ENCODE results near the gene TIGD1.
A peak's percentile ranks its signal among the peaks of the same experiment; 100 is the strongest.

TIGD1 gene

DNA sequence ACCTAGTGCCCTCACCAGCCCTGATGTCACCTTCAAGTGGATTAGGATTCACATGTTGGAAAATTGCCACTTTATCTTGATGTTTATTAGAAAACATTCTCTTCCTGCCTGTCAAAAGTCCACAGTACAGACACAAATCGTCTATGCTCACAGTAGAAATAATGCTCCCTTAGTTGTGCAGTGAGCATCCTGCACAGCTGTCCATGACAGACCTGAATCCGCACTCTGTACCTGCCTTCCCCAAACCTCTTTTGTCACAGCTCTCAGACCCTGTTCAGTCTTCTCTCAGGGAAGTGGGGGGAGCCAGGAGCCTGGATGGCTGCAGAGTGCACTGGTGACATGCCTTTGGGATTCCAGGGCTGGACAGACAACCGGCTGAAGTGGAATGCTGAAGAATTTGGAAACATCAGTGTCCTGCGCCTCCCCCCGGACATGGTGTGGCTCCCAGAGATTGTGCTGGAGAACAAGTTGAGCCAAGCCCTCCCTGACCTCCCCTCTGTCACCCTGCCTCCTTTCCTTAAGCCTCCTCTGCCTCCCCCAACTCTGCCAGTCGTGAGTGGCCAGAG, 22.4 kb downstream of the TIGD1 start:
- no peaks in the 10 kb centered on the region for H3K36me3 ChIP-seq (ENCODE audit: insufficient read depth, low read length)
- H3K9me3 ChIP-seq (ENCODE audit: insufficient read depth, low read depth, low read length), result no peaks in the 10 kb centered on the region
- 84% methylated on average over 6 of the region's 6 CpGs for WGBS
- peaks cover 27% of the 10 kb centered on the region for H3K27me3 ChIP-seq (ENCODE audit: insufficient read depth, low read length)
- H3K4me3 ChIP-seq (ENCODE audit: low read length), result no peak overlapping the region
- peaks cover 3% of the 10 kb centered on the region for H3K4me1 ChIP-seq (ENCODE audit: insufficient read depth, low read length)
- H3K27ac ChIP-seq (ENCODE audit: low read depth, low read length), result no peak overlapping the region
- H3K9ac ChIP-seq (ENCODE audit: low read depth, low read length), result no peak overlapping the region

DNA sequence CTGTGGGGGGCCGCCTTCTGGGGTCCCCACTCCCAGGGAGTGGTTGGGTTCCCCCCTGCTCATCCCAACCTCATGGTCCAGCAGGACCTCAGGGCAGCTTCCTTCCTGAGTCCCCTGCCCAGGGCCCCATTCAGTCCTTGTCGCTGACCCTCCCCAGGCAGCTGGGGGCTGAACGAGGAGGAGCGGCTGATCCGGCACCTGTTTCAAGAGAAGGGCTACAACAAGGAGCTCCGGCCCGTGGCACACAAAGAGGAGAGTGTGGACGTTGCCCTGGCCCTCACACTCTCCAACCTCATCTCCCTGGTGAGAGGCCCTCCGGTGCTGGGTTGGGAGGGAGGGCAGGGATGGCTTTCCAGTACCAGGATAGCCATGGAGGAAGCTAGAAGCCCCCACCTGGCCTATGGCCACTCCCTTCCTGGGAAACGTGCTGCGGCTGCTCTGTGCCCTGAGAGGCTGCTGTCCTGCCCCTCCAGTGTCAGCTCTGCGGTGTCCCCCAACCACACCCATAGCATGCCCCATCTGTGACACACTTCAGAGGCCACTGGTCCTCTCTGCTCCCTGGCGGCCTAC, 23.9 kb downstream of the TIGD1 start:
- peaks cover 42% of the 10 kb centered on the region for H3K27me3 ChIP-seq (ENCODE audit: insufficient read depth, low read length)
- WGBS, result 66% methylated on average over 11 of the region's 13 CpGs
- H3K4me1 ChIP-seq (ENCODE audit: insufficient read depth, low read length), result peaks cover 3% of the 10 kb centered on the region
- H3K4me3 ChIP-seq (ENCODE audit: low read length), result no peak overlapping the region
- H3K9ac ChIP-seq (ENCODE audit: low read depth, low read length), result no peak overlapping the region
- H3K9me3 ChIP-seq (ENCODE audit: insufficient read depth, low read depth, low read length), result no peaks in the 10 kb centered on the region
- no peak overlapping the region for H3K27ac ChIP-seq (ENCODE audit: low read depth, low read length)
- H3K36me3 ChIP-seq (ENCODE audit: insufficient read depth, low read length), result no peaks in the 10 kb centered on the region

DNA sequence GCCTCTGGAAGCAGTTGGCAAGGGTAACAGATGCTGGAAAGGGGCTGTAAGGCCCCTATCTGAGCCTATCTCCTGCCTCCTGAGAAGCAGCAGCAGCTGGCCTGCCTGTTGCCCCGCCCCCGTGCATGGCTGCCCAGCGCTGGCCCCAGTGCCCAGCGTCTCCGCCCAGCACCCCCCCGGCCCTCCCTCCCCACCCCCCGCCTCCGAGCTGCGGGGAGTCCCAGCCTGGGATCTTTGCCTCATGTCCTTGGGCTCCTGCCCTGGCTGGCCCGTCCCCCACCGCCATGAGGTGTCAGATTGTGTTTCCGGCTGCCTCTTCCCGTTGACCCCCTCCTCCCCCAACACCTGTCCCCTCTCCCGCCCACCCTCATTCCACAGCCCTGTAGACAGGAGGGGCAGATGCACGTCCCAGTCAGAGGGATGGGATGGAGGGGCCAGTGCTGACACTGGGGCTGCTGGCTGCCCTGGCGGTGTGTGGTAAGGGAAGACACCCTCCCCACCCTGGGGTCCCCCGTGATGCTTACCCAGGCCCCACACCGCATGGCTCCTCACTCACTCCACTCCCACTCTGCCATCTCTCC, 24.5 kb downstream of the TIGD1 start, which contains the start of gene CHRND:
Gene CHRND, plus strand, starts transcription at position 370 of the 581 bp plus-strand sequence. Its CDS starts 56 bp downstream, at position 426.
- no peak within 1 kb of the TSS for H3K4me3 ChIP-seq (ENCODE audit: low read length)
- no peaks in the 10 kb centered on the region for H3K9me3 ChIP-seq (ENCODE audit: insufficient read depth, low read depth, low read length)
- H3K27me3 ChIP-seq (ENCODE audit: insufficient read depth, low read length), result peaks cover 48% of the 10 kb centered on the region
- H3K9ac ChIP-seq (ENCODE audit: low read depth, low read length), result no peak within 1 kb of the TSS
- 32% methylated on average over 10 of the region's 18 CpGs for WGBS
- peaks cover 3% of the 10 kb centered on the region for H3K4me1 ChIP-seq (ENCODE audit: insufficient read depth, low read length)
- no peak within 1 kb of the TSS for H3K27ac ChIP-seq (ENCODE audit: low read depth, low read length)
- H3K36me3 ChIP-seq (ENCODE audit: insufficient read depth, low read length), result no peaks in the 10 kb centered on the region

DNA sequence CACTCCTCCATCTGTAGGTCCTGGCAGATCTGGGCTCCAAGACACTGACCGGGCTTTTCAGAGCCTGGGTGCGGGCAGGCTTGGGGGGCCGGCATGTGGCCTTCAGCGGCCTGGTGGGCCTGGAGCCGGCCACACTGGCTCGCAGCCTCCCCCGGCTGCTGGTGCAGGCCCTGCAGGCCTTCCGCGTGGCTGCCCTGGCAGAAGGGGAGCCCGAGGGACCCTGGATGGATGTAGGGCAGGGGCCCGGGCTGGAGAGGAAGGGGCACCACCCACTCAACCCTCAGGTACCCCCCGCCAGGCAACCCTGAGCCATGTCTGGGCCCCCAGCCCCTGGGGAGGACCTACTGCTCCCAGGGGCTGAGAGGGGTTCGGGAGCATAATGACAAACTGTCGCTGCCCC, 25.2 kb downstream of the TIGD1 start:
- no peak overlapping the region for H3K9ac ChIP-seq (ENCODE audit: low read depth, low read length)
- peaks cover 3% of the 10 kb centered on the region for H3K4me1 ChIP-seq (ENCODE audit: insufficient read depth, low read length)
- H3K27ac ChIP-seq (ENCODE audit: low read depth, low read length), result no peak overlapping the region
- peaks cover 55% of the 10 kb centered on the region for H3K27me3 ChIP-seq (ENCODE audit: insufficient read depth, low read length)
- 80% methylated on average over 14 of the region's 14 CpGs for WGBS
- no peak overlapping the region for H3K4me3 ChIP-seq (ENCODE audit: low read length)
- H3K9me3 ChIP-seq (ENCODE audit: insufficient read depth, low read depth, low read length), result no peaks in the 10 kb centered on the region
- H3K36me3 ChIP-seq (ENCODE audit: insufficient read depth, low read length), result no peaks in the 10 kb centered on the region

- no peaks in the 10 kb centered on the region for H3K9me3 ChIP-seq (ENCODE audit: insufficient read depth, low read depth, low read length)
- H3K27me3 ChIP-seq (ENCODE audit: insufficient read depth, low read length), result peaks cover 57% of the 10 kb centered on the region
- H3K27ac ChIP-seq (ENCODE audit: low read depth, low read length), result no peak overlapping the region
- H3K4me1 ChIP-seq (ENCODE audit: insufficient read depth, low read length), result peaks cover 3% of the 10 kb centered on the region
- H3K4me3 ChIP-seq (ENCODE audit: low read length), result no peak overlapping the region; the same call in 1 of the 2 replicates
- H3K9ac ChIP-seq (ENCODE audit: low read depth, low read length), result no peak overlapping the region
- H3K36me3 ChIP-seq (ENCODE audit: insufficient read depth, low read length), result no peaks in the 10 kb centered on the region
- 68% methylated on average over 6 of the region's 6 CpGs for WGBS
Measured at GRCh38 chr2:232524771-232525170, 25.6 kb downstream of the TIGD1 start.

- Histone ChIP-seq H3K27ac (ENCODE audit: low read depth, low read length) (no peak overlapping the region), H3K27me3 (ENCODE audit: insufficient read depth, low read length) (peaks cover 64% of the 10 kb centered on the region), H3K4me3 (ENCODE audit: low read length) (peak overlapping the region; percentile 49), H3K4me1 (ENCODE audit: insufficient read depth, low read length) (peaks cover 3% of the 10 kb centered on the region), H3K9me3 (ENCODE audit: insufficient read depth, low read depth, low read length) (no peaks in the 10 kb centered on the region), H3K36me3 (ENCODE audit: insufficient read depth, low read length) (no peaks in the 10 kb centered on the region), H3K9ac (ENCODE audit: low read depth, low read length) (no peak overlapping the region)
- WGBS, result 2% methylated on average over 75 of the region's 75 CpGs
Measured at GRCh38 chr2:232523682-232524597, 26.4 kb downstream of the TIGD1 start.

GRCh38 chr2:232523402-232523681, 27.0 kb downstream of the TIGD1 start:
- Histone ChIP-seq H3K9ac (ENCODE audit: low read depth, low read length) (no peak overlapping the region), H3K4me1 (ENCODE audit: insufficient read depth, low read length) (peaks cover 3% of the 10 kb centered on the region), H3K27me3 (ENCODE audit: insufficient read depth, low read length) (peaks cover 69% of the 10 kb centered on the region), H3K4me3 (ENCODE audit: low read length) (peak overlapping the region; percentile 49), H3K36me3 (ENCODE audit: insufficient read depth, low read length) (no peaks in the 10 kb centered on the region), H3K9me3 (ENCODE audit: insufficient read depth, low read depth, low read length) (no peaks in the 10 kb centered on the region), H3K27ac (ENCODE audit: low read depth, low read length) (no peak overlapping the region)
- WGBS, result 15% methylated on average over 16 of the region's 16 CpGs

- H3K27ac ChIP-seq (ENCODE audit: low read depth, low read length), result no peak overlapping the region
- peaks cover 3% of the 10 kb centered on the region for H3K4me1 ChIP-seq (ENCODE audit: insufficient read depth, low read length)
- peak overlapping the region; percentile 49 for H3K4me3 ChIP-seq (ENCODE audit: low read length)
- H3K36me3 ChIP-seq (ENCODE audit: insufficient read depth, low read length), result no peaks in the 10 kb centered on the region
- H3K27me3 ChIP-seq (ENCODE audit: insufficient read depth, low read length), result peaks cover 68% of the 10 kb centered on the region
- no peaks in the 10 kb centered on the region for H3K9me3 ChIP-seq (ENCODE audit: insufficient read depth, low read depth, low read length)
- no peak overlapping the region for H3K9ac ChIP-seq (ENCODE audit: low read depth, low read length)
- 35% methylated on average over 46 of the region's 46 CpGs for WGBS
Measured at GRCh38 chr2:232522623-232523401, 27.5 kb downstream of the TIGD1 start.

GRCh38 chr2:232521959-232522622, 28.3 kb downstream of the TIGD1 start:
- Histone ChIP-seq H3K4me3 (ENCODE audit: low read length) (peak overlapping the region; percentile 37), H3K27me3 (ENCODE audit: insufficient read depth, low read length) (peaks cover 70% of the 10 kb centered on the region), H3K9ac (ENCODE audit: low read depth, low read length) (no peak overlapping the region), H3K36me3 (ENCODE audit: insufficient read depth, low read length) (no peaks in the 10 kb centered on the region), H3K4me1 (ENCODE audit: insufficient read depth, low read length) (peaks cover 3% of the 10 kb centered on the region), H3K9me3 (ENCODE audit: insufficient read depth, low read depth, low read length) (no peaks in the 10 kb centered on the region), H3K27ac (ENCODE audit: low read depth, low read length) (no peak overlapping the region)
- WGBS, result 10% methylated on average over 66 of the region's 66 CpGs

GRCh38 chr2:232521098-232521497, 29.3 kb downstream of the TIGD1 start:
- Histone ChIP-seq H3K9me3 (ENCODE audit: insufficient read depth, low read depth, low read length) (no peaks in the 10 kb centered on the region), H3K27ac (ENCODE audit: low read depth, low read length) (no peak overlapping the region), H3K4me3 (ENCODE audit: low read length) (no peak overlapping the region), H3K4me1 (ENCODE audit: insufficient read depth, low read length) (peaks cover 3% of the 10 kb centered on the region), H3K36me3 (ENCODE audit: insufficient read depth, low read length) (no peaks in the 10 kb centered on the region), H3K9ac (ENCODE audit: low read depth, low read length) (no peak overlapping the region), H3K27me3 (ENCODE audit: insufficient read depth, low read length) (peaks cover 70% of the 10 kb centered on the region)
- 89% methylated on average over 14 of the region's 14 CpGs for WGBS
